ENCODE measurements around the gene BRWD1. TPM values are rescaled to one million over a fixed set of nuclear protein-coding genes. Genes with fewer than 3 reads are reported as not detected.

BRWD1 gene
- total RNA-seq, 1 donor from 2014 or later, result 19.5 TPM

DNA sequence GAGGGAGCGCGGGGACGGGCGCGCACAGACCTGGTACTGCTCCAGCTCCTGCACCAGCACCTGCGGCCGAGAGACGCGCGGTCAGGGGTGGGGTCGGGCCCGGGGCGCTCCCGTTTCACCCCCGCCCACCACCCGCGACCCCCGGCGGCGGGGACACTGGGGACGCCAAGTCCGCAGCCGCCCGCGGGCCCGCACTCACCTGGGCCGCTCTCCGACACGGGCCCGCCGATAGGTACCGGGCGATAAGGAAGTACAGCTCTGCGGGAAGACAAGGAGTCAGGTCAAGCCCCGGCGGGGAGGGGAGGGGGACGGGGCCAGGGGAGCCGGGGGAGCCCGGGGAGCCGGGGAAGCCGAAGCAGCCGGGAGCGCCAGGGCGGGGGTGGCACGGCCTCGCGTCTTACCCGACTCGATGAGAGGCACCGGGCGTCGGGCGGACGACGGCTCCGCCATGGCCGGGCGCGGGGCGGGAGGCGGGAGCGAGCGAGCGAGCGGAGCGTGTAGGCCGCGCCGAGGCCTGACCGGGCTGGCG lies 326 bp downstream of the BRWD1 start:
- DNase-seq (ENCODE audit: low read depth), result no peak
- TF ChIP-seq, protein P1, sequence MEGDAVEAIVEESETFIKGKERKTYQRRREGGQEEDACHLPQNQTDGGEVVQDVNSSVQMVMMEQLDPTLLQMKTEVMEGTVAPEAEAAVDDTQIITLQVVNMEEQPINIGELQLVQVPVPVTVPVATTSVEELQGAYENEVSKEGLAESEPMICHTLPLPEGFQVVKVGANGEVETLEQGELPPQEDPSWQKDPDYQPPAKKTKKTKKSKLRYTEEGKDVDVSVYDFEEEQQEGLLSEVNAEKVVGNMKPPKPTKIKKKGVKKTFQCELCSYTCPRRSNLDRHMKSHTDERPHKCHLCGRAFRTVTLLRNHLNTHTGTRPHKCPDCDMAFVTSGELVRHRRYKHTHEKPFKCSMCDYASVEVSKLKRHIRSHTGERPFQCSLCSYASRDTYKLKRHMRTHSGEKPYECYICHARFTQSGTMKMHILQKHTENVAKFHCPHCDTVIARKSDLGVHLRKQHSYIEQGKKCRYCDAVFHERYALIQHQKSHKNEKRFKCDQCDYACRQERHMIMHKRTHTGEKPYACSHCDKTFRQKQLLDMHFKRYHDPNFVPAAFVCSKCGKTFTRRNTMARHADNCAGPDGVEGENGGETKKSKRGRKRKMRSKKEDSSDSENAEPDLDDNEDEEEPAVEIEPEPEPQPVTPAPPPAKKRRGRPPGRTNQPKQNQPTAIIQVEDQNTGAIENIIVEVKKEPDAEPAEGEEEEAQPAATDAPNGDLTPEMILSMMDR (conservative IDR thresholded peaks at IDR 0.05; ENCODE audit: low read depth, low read length), result no peak
- H3K4me3 ChIP-seq (ENCODE audit: low read depth, low read length), result peak overlapping the region; percentile 75

- DNase-seq (ENCODE audit: low read depth), result peak; percentile 36
These were observed 1.1 kb downstream of the BRWD1 start for GRCh38 chr21:39312112-39313041.

DNA sequence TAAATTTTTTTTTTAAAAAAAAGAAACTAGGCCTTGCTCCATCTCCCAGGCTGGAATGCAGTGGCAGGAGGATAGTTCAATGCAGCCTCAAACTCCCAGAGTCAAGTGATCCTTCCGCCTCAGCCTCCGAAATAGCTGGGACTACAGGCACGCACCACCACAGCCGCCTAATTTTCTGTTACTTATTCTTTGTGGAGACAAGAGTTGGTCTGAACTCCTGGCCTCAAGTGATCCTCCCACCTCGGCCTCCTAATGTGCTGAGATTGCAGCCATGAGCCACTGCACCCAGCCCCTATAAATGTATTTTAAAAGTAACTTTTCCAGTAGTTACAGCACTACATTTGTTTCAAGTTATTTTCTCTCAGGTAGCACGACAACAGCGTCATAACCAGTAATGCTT lies 2.3 kb downstream of the BRWD1 start:
- DNase-seq (ENCODE audit: low read depth), result no peak
- no peak overlapping the region for H3K4me3 ChIP-seq (ENCODE audit: low read depth, low read length)
- TF ChIP-seq, protein P1 (conservative IDR thresholded peaks at IDR 0.05; ENCODE audit: low read depth, low read length), result no peak

More at GRCh38 chr21:39312112-39313041, 1.1 kb downstream of the BRWD1 start:
- peak overlapping the region; percentile 75 for H3K4me3 ChIP-seq (ENCODE audit: low read depth, low read length)
- TF ChIP-seq, protein P1 (conservative IDR thresholded peaks at IDR 0.05; ENCODE audit: low read depth, low read length), result no peak

DNA sequence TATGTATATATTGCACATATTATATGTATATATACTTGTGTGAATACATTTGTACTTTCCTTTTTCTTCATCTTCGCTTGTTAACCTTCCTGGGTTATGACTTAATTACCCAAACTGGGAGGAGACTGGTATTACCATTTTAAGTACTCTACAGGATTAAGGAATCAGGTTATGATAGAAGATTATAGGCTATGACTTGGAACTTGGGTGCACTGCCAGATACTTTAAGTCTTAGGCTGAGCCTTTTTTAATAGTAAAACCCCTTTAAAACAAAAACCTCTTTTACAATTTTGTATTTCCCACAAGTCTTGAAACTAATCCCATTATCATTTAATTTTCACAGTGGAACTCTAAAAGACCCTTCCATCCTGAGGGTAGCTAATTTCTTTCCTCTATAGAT lies 6.0 kb downstream of the BRWD1 start:
- TF ChIP-seq, protein P1 (conservative IDR thresholded peaks at IDR 0.05; ENCODE audit: low read depth, low read length), result no peak
- DNase-seq (ENCODE audit: low read depth), result no peak
- H3K4me3 ChIP-seq (ENCODE audit: low read depth, low read length), result no peak overlapping the region

DNA sequence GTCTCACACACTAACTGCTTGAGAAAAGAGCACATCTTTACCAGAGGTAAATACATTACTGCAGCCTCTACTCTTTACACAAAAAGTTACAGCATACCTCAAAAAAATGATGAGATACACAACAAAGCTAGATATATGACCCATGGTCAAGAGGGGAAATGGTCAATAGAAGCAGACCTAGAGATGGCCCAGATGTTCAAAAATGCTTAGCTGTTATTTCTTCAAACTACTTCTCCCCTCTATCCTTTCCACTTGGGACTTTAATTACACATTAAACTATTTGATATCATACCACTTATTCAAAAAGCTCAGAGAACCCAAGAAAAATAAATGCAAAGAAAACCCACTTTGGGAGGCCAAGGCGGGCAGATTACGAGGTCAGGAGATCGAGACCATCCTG lies 12.8 kb downstream of the BRWD1 start:
- no peak for DNase-seq (ENCODE audit: low read depth)
- TF ChIP-seq, protein P1 (conservative IDR thresholded peaks at IDR 0.05; ENCODE audit: low read depth, low read length), result no peak
- no peak overlapping the region for H3K4me3 ChIP-seq (ENCODE audit: low read depth, low read length)

DNA sequence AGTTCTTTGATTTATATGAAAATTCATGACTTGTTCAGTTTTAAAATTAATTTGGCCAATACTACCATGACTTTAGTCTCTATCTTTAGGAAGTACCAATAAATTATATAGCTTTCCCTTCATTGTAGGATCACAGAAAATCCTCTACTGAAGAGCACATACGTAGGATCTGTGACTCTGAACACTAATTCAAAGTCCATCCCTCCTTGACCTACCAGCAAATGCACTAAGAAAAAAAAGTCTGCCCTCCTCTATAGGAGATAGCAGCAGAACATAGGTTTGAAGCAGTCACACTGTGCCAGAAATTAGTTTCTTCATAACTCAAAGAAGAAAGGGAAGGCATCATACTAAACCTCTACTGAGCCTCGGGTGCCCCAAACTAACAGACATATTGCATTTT lies 16.5 kb downstream of the BRWD1 start:
- H3K4me3 ChIP-seq (ENCODE audit: low read depth, low read length), result no peak overlapping the region
- no peak for DNase-seq (ENCODE audit: low read depth)
- TF ChIP-seq, protein P1 (conservative IDR thresholded peaks at IDR 0.05; ENCODE audit: low read depth, low read length), result no peak
